B cell (primary cell): ENCODE data around the gene IFI35. TPM values are rescaled to one million over a fixed set of nuclear protein-coding genes. Genes with fewer than 3 reads are reported as not detected.

Experiments
- ATAC-seq: fragments of 200-7000 bp; cut with Tn5 transposase; one replicate; pipeline ENCODE4 v1.10.0; 2021; ENCODE audit warnings: low read depth, mild to moderate bottlenecking, moderate number of reproducible peaks, moderate library complexity
- CTCF ChIA-PET: fragments of 350-600 bp; sonication (Branson Sonifier 250); formaldehyde crosslinking; loops from one replicate; lab custom pipeline; 2021; ENCODE audit warnings: antibody characterized with exemption, inconsistent platforms; lab: Charles Lee
- POLR2A ChIA-PET: fragments of 350-600 bp; sonication (Branson Sonifier 250); formaldehyde crosslinking; loops from one replicate; lab custom pipeline; 2021; ENCODE audit warnings: antibody characterized with exemption; lab: Charles Lee
- DNase-seq: peaks from one replicate; pipeline ENCODE4 v3.0.0; 2013
- H2AFZ ChIP-seq: 2 replicates; pipeline ENCODE4 v1.6.1; 2012; ENCODE audit warnings: mild to moderate bottlenecking, low read depth, low read length; ENCODE audit not compliant: insufficient read depth, poor library complexity, severe bottlenecking
- H3K27ac ChIP-seq, 2 donors: 1 replicate in 1 of 2; 2 replicates in 1 of 2; pipeline ENCODE4 v1.5.1; 2012 to 2013; ENCODE audit warnings: low read length in 2 of 2, mild to moderate bottlenecking in 2 of 2, moderate library complexity in 1 of 2
- H3K27me3 ChIP-seq, 4 experiments: fragments of 200-600 bp in 1 of 4; sonication (generic) in 1 of 4; replicated peaks in 1 of 4; 1 replicate in 2 of 4; 2 replicates in 2 of 4; pipeline versions ENCODE4 v1.6.1 to v1.7.0; 2013 to 2016; ENCODE audit warnings: low read length in 3 of 4, mild to moderate bottlenecking in 2 of 4, mixed read lengths in 1 of 4, moderate library complexity in 1 of 4; ENCODE audit not compliant: insufficient read depth in 4 of 4, control insufficient read depth in 3 of 4; ENCODE audit errors: control extremely low read depth in 1 of 4
- H3K36me3 ChIP-seq, 2 experiments: replicated peaks in 1 of 2; 1 replicate in 1 of 2; 2 replicates in 1 of 2; pipeline versions ENCODE4 v1.6.1 to v1.7.1; 2013; ENCODE audit warnings: low read length in 1 of 2; ENCODE audit not compliant: insufficient read depth in 2 of 2, control insufficient read depth in 1 of 2; ENCODE audit errors: control extremely low read depth in 1 of 2, extremely low read depth in 1 of 2
- H3K4me1 ChIP-seq, 2 donors: fragments of 200-600 bp in 1 of 2; sonication (generic) in 1 of 2; 1 replicate in 1 of 2; 2 replicates in 1 of 2; pipeline versions ENCODE4 v1.5.1 to v1.6.1; 2013 to 2017; ENCODE audit warnings: low read length in 2 of 2; ENCODE audit not compliant: control insufficient read depth in 2 of 2, insufficient read depth in 2 of 2
- H3K4me2 ChIP-seq: replicated peaks from 2 replicates; pipeline ENCODE3; 2012; ENCODE audit warnings: mild to moderate bottlenecking, low read depth, low read length; ENCODE audit not compliant: poor library complexity, severe bottlenecking
- H3K4me3 ChIP-seq, 5 experiments: fragments of 200-600 bp in 1 of 5; sonication (generic) in 1 of 5; 1 replicate in 3 of 5; 2 replicates in 2 of 5; pipeline versions ENCODE4 v1.5.1 to v1.7.0; 2011 to 2016; ENCODE audit warnings: low read length in 4 of 5, mild to moderate bottlenecking in 4 of 5, low read depth in 2 of 5, control low read depth in 1 of 5, moderate library complexity in 1 of 5; ENCODE audit not compliant: insufficient read depth in 1 of 5; ENCODE audit errors: control extremely low read depth in 1 of 5, extremely low read depth in 1 of 5
- H3K79me2 ChIP-seq: fragments of 200-600 bp; sonication (generic); one replicate; pipeline ENCODE4 v1.6.0; 2016; ENCODE audit warnings: low read length; ENCODE audit not compliant: control insufficient read depth, insufficient read depth
- H3K9ac ChIP-seq: fragments of 200-600 bp; sonication (generic); 2 replicates; pipeline ENCODE4 v1.6.1; 2017; ENCODE audit warnings: mild to moderate bottlenecking, low read length, moderate library complexity
- H3K9me3 ChIP-seq, 3 donors: one replicate each; pipeline versions ENCODE4 v1.6.1 to v1.7.1; 2013; ENCODE audit warnings: low read length in 2 of 3; ENCODE audit not compliant: control insufficient read depth in 2 of 3, insufficient read depth in 1 of 3; ENCODE audit errors: control extremely low read depth in 1 of 3
- H4K20me1 ChIP-seq: 2 replicates; pipeline ENCODE4 v1.6.0; 2012; ENCODE audit warnings: mild to moderate bottlenecking, low read length; ENCODE audit not compliant: insufficient read depth, control insufficient read depth, poor library complexity, severe bottlenecking
- H3K27ac Mint-ChIP-seq: one replicate; pipeline ENCODE4 v1.8.0; 2021; ENCODE audit warnings: mixed read lengths
- H3K27me3 Mint-ChIP-seq: one replicate; pipeline ENCODE4 v1.8.0; 2021; ENCODE audit warnings: mixed read lengths
- H3K4me1 Mint-ChIP-seq: one replicate; pipeline ENCODE4 v1.8.0; 2021; ENCODE audit warnings: mixed read lengths
- H3K4me3 Mint-ChIP-seq: one replicate; pipeline ENCODE4 v1.8.0; 2021; ENCODE audit warnings: mixed read lengths
- H3K9me3 Mint-ChIP-seq: one replicate; pipeline ENCODE4 v1.8.0; 2022; ENCODE audit warnings: mixed read lengths; ENCODE audit not compliant: insufficient read depth
- CTCF ChIP-seq: fragments of 200-600 bp; IDR thresholded peaks from one replicate; pipeline ENCODE4 v1.8.0; 2022; ENCODE audit warnings: antibody characterized with exemption, mild to moderate bottlenecking
- EZH2 ChIP-seq: IDR thresholded peaks from 2 replicates; pipeline ENCODE4 v1.6.1; 2012; ENCODE audit warnings: borderline replicate concordance, low read depth, mild to moderate bottlenecking, moderate library complexity, low read length; ENCODE audit not compliant: insufficient read depth, poor library complexity, severe bottlenecking
- WGBS: methylation state at CpG from one replicate; pipeline ENCODE4 v1.1.5; 2013; ENCODE audit warnings: missing lambda C conversion rate; ENCODE audit not compliant: insufficient coverage; 5-methylcytosine and 5-hydroxymethylcytosine counted together
- intact Hi-C: fragments of 100-400 bp; cut with micrococcal nuclease; formaldehyde crosslinking; loops from one replicate; pipeline ENCODE4 v1.10.0; 2022
- polyA plus RNA-seq: library from polyadenylated mRNA; depleted of rRNA; stranded (reverse); fragments of >200 nt; gene quantifications from 2 replicates; pipeline ENCODE4 v1.2.3, GENCODE V29; 2012
- total RNA-seq, 2 donors: library from RNA; stranded (reverse); fragments of 120-200 nt in 1 of 2; gene quantifications; 1 replicate in 1 of 2; 2 replicates in 1 of 2; pipeline versions ENCODE4 v1.2.3 to v1.2.4, GENCODE V29; 2013 to 2022

The IFI35 gene
- total and polyA plus RNA-seq, 2 donors (not counting 1 experiment from before 2014, with no cell fraction given) = 37.2 to 42.2 TPM

- no peak overlapping the region for H3K9ac ChIP-seq
- Mint-ChIP-seq H3K27me3 (no peaks in the 10 kb centered on the region), H3K27ac (no peak overlapping the region), H3K4me1 (peaks cover 14% of the 10 kb centered on the region), H3K9me3 (no peaks in the 10 kb centered on the region), H3K4me3 (no peak overlapping the region)
- no peak overlapping the region for H3K4me3 ChIP-seq
- peaks cover 3% of the 10 kb centered on the region for H3K79me2 ChIP-seq
- TF ChIP-seq EZH2 (no peak), CTCF (no peak)
- no peak overlapping the region for H3K27ac ChIP-seq
- no peaks in the 10 kb centered on the region for H3K4me1 ChIP-seq
- CTCF ChIA-PET = no interaction called here
- H3K36me3 ChIP-seq = peaks cover 0 to 26% of the 10 kb centered on the region in 2 experiments
- no peak overlapping the region for H3K4me2 ChIP-seq
- no peaks in the 10 kb centered on the region for H3K9me3 ChIP-seq
- intact Hi-C loops = no loop called here
- ATAC-seq (no peak), DNase-seq (peak; percentile 5)
- WGBS = 85% methylated on average over 9 of the region's 9 CpGs
- H3K27me3 ChIP-seq = no peaks in the 10 kb centered on the region
- H2AFZ ChIP-seq = no peak overlapping the region
- no peaks in the 10 kb centered on the region for H4K20me1 ChIP-seq
- POLR2A ChIA-PET = no interaction called here
Measured at GRCh38 chr17:43015579-43015978, 9.0 kb downstream of the IFI35 start.

GRCh38 chr17:43016216-43016615, 9.6 kb downstream of the IFI35 start:
- intact Hi-C loops = no loop called here
- H3K36me3 ChIP-seq = peaks cover 0 to 22% of the 10 kb centered on the region in 2 experiments
- DNase-seq (no peak), ATAC-seq (no peak)
- 89% methylated on average over 7 of the region's 7 CpGs for WGBS
- no peaks in the 10 kb centered on the region for H3K27me3 ChIP-seq
- no peak overlapping the region for H3K27ac Mint-ChIP-seq
- no peaks in the 10 kb centered on the region for H3K79me2 ChIP-seq
- no peak overlapping the region for H3K4me2 ChIP-seq
- H3K4me3 ChIP-seq = no peak overlapping the region
- H3K9me3 ChIP-seq = no peaks in the 10 kb centered on the region
- ChIA-PET CTCF (no interaction called here), POLR2A (no interaction called here)
- no peaks in the 10 kb centered on the region for H4K20me1 ChIP-seq
- no peak overlapping the region for H2AFZ ChIP-seq
- H3K4me3 Mint-ChIP-seq = no peak overlapping the region
- H3K9me3 Mint-ChIP-seq = no peaks in the 10 kb centered on the region
- H3K4me1 Mint-ChIP-seq = peaks cover 17% of the 10 kb centered on the region
- H3K4me1 ChIP-seq = peaks cover 4 to 5% of the 10 kb centered on the region in 2 donors
- TF ChIP-seq CTCF (no peak), EZH2 (no peak)
- no peak overlapping the region for H3K9ac ChIP-seq
- no peaks in the 10 kb centered on the region for H3K27me3 Mint-ChIP-seq
- no peak overlapping the region for H3K27ac ChIP-seq
